Measurements from ENCODE around the gene UPK1B.

DNA sequence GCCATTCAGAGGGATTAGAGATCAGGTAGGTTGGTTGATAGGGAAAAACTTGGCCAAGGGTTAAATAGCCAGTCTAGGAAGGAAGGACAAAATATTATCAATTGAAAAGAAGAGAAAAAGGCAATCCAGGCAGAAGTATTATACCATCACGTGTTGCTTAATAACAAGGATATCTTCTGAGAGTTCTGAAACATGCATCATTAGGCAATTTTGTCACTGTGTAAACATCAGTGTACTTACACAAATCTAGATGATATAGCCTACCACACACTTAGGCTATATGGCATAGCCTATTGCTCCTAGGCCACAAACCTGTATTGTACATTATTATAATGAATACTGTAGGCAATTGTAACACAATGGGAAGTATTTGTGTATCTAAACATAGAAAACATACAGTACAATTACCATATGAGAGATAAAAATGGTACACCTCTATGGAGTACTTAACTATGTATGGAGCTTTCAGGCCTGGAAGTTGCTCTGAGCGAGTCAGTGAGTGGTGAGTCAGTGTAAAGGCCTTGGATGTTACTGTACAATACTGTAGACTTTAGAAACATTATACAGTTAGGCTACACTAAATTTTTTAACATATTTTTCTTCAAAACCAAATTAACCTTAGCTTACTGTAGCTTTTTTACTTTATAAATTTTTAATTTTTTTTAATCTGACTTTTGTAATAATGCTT lies 24.8 kb upstream of the UPK1B start:
- TF ChIP-seq, protein P1, sequence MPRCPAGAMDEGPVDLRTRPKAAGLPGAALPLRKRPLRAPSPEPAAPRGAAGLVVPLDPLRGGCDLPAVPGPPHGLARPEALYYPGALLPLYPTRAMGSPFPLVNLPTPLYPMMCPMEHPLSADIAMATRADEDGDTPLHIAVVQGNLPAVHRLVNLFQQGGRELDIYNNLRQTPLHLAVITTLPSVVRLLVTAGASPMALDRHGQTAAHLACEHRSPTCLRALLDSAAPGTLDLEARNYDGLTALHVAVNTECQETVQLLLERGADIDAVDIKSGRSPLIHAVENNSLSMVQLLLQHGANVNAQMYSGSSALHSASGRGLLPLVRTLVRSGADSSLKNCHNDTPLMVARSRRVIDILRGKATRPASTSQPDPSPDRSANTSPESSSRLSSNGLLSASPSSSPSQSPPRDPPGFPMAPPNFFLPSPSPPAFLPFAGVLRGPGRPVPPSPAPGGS (IDR thresholded peaks at IDR 0.05): no peak
- TF ChIP-seq EP300 (IDR thresholded peaks at IDR 0.05): no peak
- no peak for TF ChIP-seq ESRRA (IDR thresholded peaks at IDR 0.05; ENCODE audit: borderline replicate concordance, low read length)
- TF ChIP-seq, protein P2, sequence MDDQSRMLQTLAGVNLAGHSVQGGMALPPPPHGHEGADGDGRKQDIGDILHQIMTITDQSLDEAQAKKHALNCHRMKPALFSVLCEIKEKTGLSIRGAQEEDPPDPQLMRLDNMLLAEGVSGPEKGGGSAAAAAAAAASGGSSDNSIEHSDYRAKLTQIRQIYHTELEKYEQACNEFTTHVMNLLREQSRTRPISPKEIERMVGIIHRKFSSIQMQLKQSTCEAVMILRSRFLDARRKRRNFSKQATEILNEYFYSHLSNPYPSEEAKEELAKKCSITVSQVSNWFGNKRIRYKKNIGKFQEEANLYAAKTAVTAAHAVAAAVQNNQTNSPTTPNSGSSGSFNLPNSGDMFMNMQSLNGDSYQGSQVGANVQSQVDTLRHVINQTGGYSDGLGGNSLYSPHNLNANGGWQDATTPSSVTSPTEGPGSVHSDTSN (IDR thresholded peaks at IDR 0.05): no peak
- TF ChIP-seq, protein P3, sequence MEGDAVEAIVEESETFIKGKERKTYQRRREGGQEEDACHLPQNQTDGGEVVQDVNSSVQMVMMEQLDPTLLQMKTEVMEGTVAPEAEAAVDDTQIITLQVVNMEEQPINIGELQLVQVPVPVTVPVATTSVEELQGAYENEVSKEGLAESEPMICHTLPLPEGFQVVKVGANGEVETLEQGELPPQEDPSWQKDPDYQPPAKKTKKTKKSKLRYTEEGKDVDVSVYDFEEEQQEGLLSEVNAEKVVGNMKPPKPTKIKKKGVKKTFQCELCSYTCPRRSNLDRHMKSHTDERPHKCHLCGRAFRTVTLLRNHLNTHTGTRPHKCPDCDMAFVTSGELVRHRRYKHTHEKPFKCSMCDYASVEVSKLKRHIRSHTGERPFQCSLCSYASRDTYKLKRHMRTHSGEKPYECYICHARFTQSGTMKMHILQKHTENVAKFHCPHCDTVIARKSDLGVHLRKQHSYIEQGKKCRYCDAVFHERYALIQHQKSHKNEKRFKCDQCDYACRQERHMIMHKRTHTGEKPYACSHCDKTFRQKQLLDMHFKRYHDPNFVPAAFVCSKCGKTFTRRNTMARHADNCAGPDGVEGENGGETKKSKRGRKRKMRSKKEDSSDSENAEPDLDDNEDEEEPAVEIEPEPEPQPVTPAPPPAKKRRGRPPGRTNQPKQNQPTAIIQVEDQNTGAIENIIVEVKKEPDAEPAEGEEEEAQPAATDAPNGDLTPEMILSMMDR (IDR thresholded peaks at IDR 0.05): no peak
- no peak for TF ChIP-seq ZFP36 (IDR thresholded peaks at IDR 0.05; ENCODE audit: borderline replicate concordance, partially characterized antibody)
- TF ChIP-seq, protein P4, sequence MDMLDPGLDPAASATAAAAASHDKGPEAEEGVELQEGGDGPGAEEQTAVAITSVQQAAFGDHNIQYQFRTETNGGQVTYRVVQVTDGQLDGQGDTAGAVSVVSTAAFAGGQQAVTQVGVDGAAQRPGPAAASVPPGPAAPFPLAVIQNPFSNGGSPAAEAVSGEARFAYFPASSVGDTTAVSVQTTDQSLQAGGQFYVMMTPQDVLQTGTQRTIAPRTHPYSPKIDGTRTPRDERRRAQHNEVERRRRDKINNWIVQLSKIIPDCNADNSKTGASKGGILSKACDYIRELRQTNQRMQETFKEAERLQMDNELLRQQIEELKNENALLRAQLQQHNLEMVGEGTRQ (IDR thresholded peaks at IDR 0.05): peak; percentile 56
- no peak for TF ChIP-seq NFE2L2 (conservative IDR thresholded peaks at IDR 0.05; ENCODE audit: low read length)
- TF ChIP-seq HOXA7 (CRISPR knock-in tag; IDR thresholded peaks at IDR 0.05): no peak
